ENCODE results near the gene HOXD12. TPM values are rescaled to one million over a fixed set of nuclear protein-coding genes. Genes with fewer than 3 reads are reported as not detected.

The HOXD12 gene
- total RNA-seq, 8 experiments from 2014 or later = 0.13 to 1.2 (median 0.33) TPM; not detected in 5

DNA sequence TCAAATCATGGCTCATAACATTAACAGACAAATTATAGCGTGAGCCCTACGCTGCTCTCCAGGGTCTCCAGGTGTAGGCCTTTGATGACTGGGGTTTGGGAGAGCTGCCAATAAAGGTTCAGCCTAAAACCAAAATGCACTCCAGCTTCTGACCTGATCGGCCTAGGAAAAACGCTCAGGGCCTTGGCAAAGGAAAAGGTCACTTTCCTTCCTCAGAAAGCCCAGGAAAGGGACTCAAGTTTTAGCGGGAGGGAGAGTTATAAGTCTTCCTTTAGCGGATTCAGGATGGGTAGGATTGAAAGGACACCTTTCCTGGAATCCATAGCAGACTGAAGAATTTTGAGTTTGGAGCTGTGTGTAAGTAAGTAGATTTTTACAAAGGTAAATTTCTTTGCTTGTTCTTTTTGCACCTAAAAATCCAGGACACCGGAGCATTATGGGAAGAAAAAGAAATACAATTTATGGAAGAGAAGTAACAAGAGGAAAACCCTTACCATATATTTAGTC lies 24.6 kb upstream of the HOXD12 start:
- Histone ChIP-seq H3K4me3 (no peak overlapping the region), H3K4me1 (replicated peaks in 1 of 2) (peaks cover 0 to 9% of the 10 kb centered on the region in 2 donors), H3K27ac (no peak overlapping the region)
- in situ Hi-C loops (cut with MboI; ENCODE audit: low pct_unique_long_range_greater_than_20kb in 2 of 9, low sequenced_read_pairs in 9 of 9, unreplicated experiment in 9 of 9) = loop anchor here (10.0 to 25.0 kb wide), 7 partner anchors 388 to 1388 kb away; no protein-coding TSS in a partner anchor
- WGBS, 10 experiments = 9 to 67% (median 31%) methylated on average over 2 to 6 of the region's 7 CpGs
- ATAC-seq (replicated peaks in 6 of 8) = no peak

DNA sequence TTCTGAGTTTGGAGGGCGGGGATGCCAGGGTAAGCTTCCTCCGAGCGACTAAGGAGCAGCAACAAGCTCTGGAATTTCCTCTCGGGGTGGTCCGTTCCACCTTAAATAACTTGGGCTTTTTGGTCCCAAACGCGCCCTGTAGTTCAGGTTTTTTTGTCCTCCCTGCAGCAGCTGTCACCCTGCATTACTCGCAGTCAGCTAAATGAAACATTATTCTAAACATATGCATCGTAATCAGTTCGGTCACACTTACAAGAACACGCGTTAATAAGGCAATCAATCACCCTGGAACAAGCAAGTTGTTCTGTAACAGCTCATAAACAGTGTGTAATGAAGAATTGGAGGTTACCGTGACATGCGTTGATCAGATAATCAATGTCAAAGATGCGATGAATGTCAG lies 24.1 kb upstream of the HOXD12 start:
- Histone ChIP-seq H3K27ac (no peak overlapping the region), H3K4me1 (replicated peaks in 1 of 2) (peaks cover 0 to 9% of the 10 kb centered on the region in 2 donors), H3K4me3 (no peak overlapping the region)
- in situ Hi-C loops (cut with MboI; ENCODE audit: low pct_unique_long_range_greater_than_20kb in 2 of 9, low sequenced_read_pairs in 9 of 9, unreplicated experiment in 9 of 9) = loop anchor here (10.0 to 25.0 kb wide), 7 partner anchors 388 to 1388 kb away; no protein-coding TSS in a partner anchor
- ATAC-seq (replicated peaks in 6 of 8) = no peak
- 0 to 32% (median 6%) methylated on average over 1 to 15 of the region's 15 CpGs; no CpG with 5 or more reads in 1 of the 10 experiments for WGBS, 10 experiments

DNA sequence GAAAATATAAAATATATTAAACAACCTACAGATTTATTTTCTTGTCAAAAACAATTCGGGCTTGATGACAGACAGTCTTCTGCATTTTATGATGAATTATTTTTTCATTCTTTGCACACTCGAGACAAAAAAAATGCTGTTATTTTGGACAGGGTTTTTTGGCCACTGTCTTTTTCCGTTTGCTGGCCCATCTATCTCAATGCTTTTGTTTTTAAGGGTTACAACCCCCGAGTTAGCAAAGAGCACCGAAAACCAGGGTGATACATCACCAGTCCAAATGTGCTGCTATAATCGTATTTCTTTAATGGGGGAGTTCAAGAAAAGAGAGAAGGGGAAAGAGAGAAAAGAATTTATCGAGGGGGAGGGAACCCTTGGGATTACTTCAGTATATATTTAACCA lies 23.5 kb upstream of the HOXD12 start:
- WGBS, 10 experiments = 0 to 53% (median 8%) methylated on average over 2 to 7 of the region's 7 CpGs
- in situ Hi-C loops (cut with MboI; ENCODE audit: low pct_unique_long_range_greater_than_20kb in 2 of 9, low sequenced_read_pairs in 9 of 9, unreplicated experiment in 9 of 9) = loop anchor here (10.0 to 25.0 kb wide), 7 partner anchors 389 to 1389 kb away; no protein-coding TSS in a partner anchor
- no peak for ATAC-seq (replicated peaks in 6 of 8)

DNA sequence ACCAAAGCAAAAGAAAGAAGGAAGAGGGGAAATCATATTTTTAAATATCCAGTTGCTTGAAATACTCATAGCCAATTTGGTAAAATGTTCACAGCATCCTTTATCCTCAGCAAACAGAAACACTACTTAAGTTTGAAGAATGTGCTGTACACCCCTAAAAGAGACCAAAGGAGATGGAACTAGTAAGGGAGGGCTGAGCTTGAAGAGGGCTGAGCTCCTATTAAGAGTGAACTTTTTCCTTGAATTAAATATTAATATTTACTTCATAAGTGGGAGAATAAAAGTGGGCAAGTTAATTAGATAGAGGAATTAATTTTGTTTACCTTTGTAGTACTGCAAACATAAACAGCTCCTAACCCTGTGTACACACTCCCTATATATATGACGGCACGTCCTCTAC lies 22.8 kb upstream of the HOXD12 start:
- ATAC-seq (replicated peaks in 6 of 8) = no peak
- 0 to 71% (median 39%) methylated on average over 1 to 2 of the region's 2 CpGs; no CpG with 5 or more reads in 4 of the 10 experiments for WGBS, 10 experiments
- H3K4me1 ChIP-seq (replicated peaks in 1 of 2) = peaks cover 0 to 9% of the 10 kb centered on the region in 2 donors
- no peak overlapping the region for H3K4me3 ChIP-seq
- H3K27ac ChIP-seq = no peak overlapping the region
- in situ Hi-C loops (cut with MboI; ENCODE audit: low pct_unique_long_range_greater_than_20kb in 2 of 9, low sequenced_read_pairs in 9 of 9, unreplicated experiment in 9 of 9) = loop anchor here (10.0 to 25.0 kb wide), 7 partner anchors 389 to 1389 kb away; no protein-coding TSS in a partner anchor

More for the DNA sequence above, 23.5 kb upstream of the HOXD12 start:
- Histone ChIP-seq H3K27ac (no peak overlapping the region), H3K4me3 (no peak overlapping the region), H3K4me1 (replicated peaks in 1 of 2) (peaks cover 0 to 9% of the 10 kb centered on the region in 2 donors)

DNA sequence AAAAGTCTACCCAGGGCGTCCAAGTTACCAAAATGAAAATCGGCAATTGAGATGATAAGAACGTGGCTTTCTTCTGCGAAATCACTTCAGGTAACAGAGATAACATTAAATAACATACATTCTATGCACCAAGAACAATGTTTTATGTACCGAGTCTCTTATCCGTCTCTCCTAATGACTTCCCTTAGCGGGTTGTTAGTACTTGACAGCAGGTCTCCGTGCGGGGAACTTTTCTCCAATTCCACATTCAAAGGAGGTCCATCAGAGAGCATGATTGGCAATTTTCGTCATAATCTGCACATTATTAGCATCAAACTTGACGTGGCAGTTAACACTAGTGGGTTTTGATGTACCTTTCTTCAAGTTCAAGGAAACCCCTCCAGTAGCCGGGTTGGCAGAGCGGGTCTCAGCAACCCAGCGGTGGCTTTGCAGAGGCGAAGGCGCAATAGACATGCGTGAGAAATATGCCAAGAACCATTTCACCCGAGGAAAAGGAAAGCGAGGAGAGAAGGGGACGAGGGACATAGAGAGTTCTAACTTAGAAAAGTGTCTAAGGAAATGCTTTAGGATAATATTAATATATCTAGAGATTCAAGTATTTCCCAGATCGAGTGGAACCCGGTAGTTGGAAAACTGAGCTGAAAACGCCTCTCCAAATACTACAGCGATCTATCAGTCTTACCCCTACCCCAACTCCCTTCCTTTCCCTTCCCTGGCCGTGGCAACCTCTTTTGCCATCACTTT lies 20.9 kb upstream of the HOXD12 start:
- WGBS, 10 experiments = 0 to 36% (median 4%) methylated on average over 3 to 22 of the region's 25 CpGs; no CpG with 5 or more reads in 1 of the 10 experiments
- H3K4me1 ChIP-seq (replicated peaks in 1 of 2) = peaks cover 0 to 9% of the 10 kb centered on the region in 2 donors
- ATAC-seq (replicated peaks in 6 of 8) = no peak
- H3K27ac ChIP-seq = no peak overlapping the region
- in situ Hi-C loops (cut with MboI; ENCODE audit: low pct_unique_long_range_greater_than_20kb in 2 of 9, low sequenced_read_pairs in 9 of 9, unreplicated experiment in 9 of 9) = loop anchor here (10.0 to 25.0 kb wide), 7 partner anchors 391 to 1391 kb away; no protein-coding TSS in a partner anchor
- no peak overlapping the region for H3K4me3 ChIP-seq

DNA sequence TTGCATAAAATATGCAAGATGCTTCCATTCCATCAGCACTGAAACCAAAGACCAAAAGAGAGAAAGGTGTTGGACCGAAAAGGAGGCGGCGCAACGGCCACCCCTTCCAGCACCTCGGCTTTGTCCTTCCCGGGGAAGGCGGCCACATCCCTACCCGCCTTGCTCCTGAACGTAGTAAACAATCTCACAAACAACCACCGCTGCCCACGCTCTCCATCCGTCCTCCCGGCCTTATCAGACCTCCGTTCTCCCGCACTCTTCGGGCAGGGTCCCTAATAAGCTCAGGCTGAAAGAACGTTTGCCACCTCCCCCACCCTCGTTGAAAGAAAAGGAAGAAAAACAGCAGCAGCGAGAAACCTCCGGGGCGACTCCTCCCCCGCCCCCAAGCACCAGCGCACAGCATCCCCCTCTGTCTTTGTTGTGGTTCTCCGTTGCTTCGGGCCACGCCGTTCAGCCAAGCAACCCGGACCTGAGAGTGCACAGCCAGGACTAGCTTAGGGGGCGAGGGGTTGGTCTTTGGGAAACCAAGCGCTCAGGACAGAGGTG lies 20.2 kb upstream of the HOXD12 start:
- ATAC-seq (replicated peaks in 6 of 8) = peak in 5 of 8 experiments; percentile 28 to 46 (median 34)
- in situ Hi-C loops (cut with MboI; ENCODE audit: low pct_unique_long_range_greater_than_20kb in 2 of 9, low sequenced_read_pairs in 9 of 9, unreplicated experiment in 9 of 9) = loop anchor here (10.0 to 25.0 kb wide), 7 partner anchors 392 to 1392 kb away; no protein-coding TSS in a partner anchor
- no peak overlapping the region for H3K27ac ChIP-seq
- peak overlapping the region in 2 of 5 donors; percentile 16 to 36 for H3K4me3 ChIP-seq
- 0 to 14% (median 0%) methylated on average over 1 to 14 of the region's 30 CpGs; no CpG with 5 or more reads in 4 of the 10 experiments for WGBS, 10 experiments
- H3K4me1 ChIP-seq (replicated peaks in 1 of 2) = peaks cover 0 to 9% of the 10 kb centered on the region in 2 donors

DNA sequence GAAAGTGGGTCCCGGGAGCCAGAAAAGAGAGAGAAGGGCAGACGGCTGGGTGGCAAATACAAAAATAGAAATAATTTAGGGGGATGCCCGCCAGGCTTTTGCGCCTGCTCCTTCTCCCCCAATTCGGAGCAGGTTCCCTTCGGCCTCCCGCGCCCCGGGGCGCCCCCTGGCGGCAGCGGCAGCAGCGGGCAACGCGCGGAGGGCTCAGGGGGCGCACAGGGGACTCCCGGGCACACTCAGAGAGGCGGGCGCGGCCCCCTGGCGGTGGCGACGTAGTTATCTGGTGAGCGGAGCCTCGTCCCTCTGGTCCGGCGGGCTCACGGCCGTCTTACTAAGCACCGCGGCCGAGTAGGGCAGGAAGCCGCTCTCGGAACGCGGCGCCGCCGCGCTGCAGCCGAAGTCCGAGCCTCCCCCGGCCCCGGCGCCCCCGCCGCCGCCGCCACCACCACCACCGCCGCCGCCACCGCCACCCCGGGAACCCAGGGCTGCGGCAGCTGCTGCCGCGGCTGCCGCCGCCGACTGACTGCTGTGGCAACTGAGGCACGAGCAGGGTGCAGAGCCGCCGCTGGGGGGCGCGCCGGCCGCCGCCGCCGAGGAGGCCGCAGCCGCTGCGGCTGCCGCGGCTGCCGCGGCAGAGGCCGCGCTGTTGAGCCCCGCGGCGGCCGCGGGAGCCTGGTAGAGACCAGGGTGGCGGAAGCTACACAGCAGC lies 19.6 kb upstream of the HOXD12 start:
- WGBS, 10 experiments = 0% methylated on average over 1 to 2 of the region's 86 CpGs; no CpG with 5 or more reads in 7 of the 10 experiments
- Histone ChIP-seq H3K4me1 (replicated peaks in 1 of 2) (peaks cover 0 to 12% of the 10 kb centered on the region in 2 donors), H3K27ac (no peak overlapping the region), H3K4me3 (peak overlapping the region; percentile 25 to 36 (median 28))
- peak; percentile 88 to 97 (median 93) for ATAC-seq (replicated peaks in 6 of 8)
- in situ Hi-C loops (cut with MboI; ENCODE audit: low pct_unique_long_range_greater_than_20kb in 2 of 9, low sequenced_read_pairs in 9 of 9, unreplicated experiment in 9 of 9) = loop anchor here (10.0 to 25.0 kb wide), 8 partner anchors 393 to 1393 kb away; no protein-coding TSS in a partner anchor

DNA sequence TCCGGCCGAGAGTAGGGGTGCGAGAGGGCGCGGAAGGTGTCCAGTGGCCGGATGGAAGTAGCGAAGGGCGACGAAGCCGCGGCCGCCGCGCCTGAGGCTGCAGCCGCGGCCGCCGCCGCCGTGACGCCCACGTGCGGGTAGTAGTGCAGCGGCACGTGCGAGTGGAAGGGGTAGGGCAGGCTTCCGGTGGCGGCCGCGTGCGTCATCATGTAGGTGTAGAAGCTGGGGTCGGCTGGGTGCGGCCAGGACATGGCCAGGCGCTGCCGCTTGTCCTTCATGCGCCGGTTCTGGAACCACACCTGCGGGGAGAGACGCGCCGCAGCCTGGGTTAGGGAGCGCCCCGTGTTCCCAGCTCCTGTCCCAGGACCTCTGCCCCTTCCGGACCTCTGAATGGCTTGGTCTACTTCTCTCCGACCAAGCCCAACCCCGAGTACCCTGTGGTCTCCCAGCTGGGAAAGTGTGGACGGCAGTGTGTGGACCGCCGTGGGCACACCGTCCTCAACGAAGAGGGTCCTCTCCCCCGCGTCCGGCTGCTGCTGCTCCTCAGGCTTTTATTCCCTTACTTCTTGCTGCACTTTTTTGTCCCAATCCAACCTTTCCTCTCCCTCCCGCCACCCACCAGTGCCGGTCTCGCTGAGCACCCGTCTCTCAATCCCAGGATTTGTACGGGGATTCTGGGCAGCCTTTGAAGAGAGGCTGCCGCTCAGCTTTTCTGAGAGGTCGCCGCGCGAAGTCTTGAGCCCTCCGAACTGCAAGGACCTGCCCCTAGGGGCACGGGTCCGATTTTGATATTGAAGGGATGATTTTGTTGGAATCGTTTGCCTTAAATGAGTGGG lies 18.8 kb upstream of the HOXD12 start:
- H3K4me3 ChIP-seq = peak overlapping the region; percentile 25 to 36 (median 28)
- ATAC-seq (replicated peaks in 6 of 8) = peak; percentile 21 to 58 (median 37)
- 0 to 14% (median 7%) methylated on average over 1 to 26 of the region's 68 CpGs; no CpG with 5 or more reads in 2 of the 10 experiments for WGBS, 10 experiments
- in situ Hi-C loops (cut with MboI; ENCODE audit: low pct_unique_long_range_greater_than_20kb in 2 of 9, low sequenced_read_pairs in 9 of 9, unreplicated experiment in 9 of 9) = loop anchor here in 8 of 9 experiments (10.0 to 25.0 kb wide), 8 partner anchors 393 to 1393 kb away; no protein-coding TSS in a partner anchor
- peaks cover 0 to 17% of the 10 kb centered on the region in 2 donors for H3K4me1 ChIP-seq (replicated peaks in 1 of 2)
- H3K27ac ChIP-seq = no peak overlapping the region

DNA sequence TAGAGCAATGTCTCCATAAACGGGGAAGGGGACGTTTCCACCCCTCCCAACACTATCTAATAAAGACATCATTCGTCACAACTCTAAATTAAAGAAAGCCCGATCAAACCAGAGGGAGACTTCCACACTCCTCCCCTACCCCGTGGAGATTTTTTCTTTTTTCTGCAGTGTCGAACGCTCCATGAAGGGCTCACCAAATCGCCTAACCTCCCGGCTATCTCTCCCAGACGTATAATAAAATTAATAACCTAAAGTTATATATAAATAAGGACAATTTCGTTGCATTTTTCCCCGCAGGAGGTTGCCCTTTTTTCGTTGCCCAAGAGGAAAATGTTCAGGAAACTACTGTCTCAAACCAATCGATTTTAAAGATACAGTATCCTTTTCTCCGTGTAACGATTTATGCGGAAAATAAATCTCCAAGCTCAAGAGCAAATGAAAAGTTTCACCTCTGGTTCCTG lies 18.2 kb upstream of the HOXD12 start:
- 0 to 20% (median 9%) methylated on average over 1 to 17 of the region's 17 CpGs for WGBS, 10 experiments
- in situ Hi-C loops (cut with MboI; ENCODE audit: low pct_unique_long_range_greater_than_20kb in 2 of 9, low sequenced_read_pairs in 9 of 9, unreplicated experiment in 9 of 9) = loop anchor here in 8 of 9 experiments (10.0 to 25.0 kb wide), 8 partner anchors 394 to 1394 kb away; no protein-coding TSS in a partner anchor
- Histone ChIP-seq H3K27ac (no peak overlapping the region), H3K4me3 (no peak overlapping the region), H3K4me1 (replicated peaks in 1 of 2) (peaks cover 3 to 21% of the 10 kb centered on the region in 2 donors)
- ATAC-seq (replicated peaks in 6 of 8) = no peak

DNA sequence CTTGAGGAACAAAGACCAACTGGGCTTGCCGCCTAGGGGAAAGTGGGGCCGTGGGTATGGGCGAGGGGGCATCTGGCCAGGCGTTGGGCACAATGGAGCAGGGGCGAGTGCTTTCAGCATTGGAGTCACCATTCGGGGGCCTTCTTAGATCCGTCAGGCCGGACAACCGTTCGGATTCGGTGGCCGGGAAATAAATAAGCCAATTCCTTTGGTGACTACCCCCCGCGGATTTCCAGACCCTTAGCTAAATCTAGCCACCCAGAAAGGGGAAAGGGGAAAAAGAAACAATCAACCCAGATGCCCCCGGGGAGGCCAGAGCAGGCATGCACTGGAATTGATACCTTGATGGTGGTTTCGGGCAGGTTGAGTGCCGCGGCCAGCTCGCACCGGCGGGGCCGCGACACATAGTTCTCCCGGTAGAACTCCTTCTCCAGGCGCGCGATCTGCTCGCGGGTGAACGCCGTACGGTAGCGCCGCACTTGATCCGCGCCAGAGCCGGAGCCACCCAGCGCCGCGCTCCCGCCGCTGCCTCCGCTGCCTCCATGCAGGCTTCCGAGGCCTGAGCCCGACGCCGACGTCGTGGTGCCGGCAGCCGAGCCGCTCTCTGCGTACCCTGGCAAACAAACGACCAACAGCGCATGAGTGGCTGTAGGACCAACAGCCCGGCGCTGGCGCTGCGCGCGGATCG lies 17.6 kb upstream of the HOXD12 start:
- in situ Hi-C loops (cut with MboI; ENCODE audit: low pct_unique_long_range_greater_than_20kb in 2 of 9, low sequenced_read_pairs in 9 of 9, unreplicated experiment in 9 of 9) = loop anchor here in 8 of 9 experiments (10.0 to 25.0 kb wide), 8 partner anchors 395 to 1395 kb away; no protein-coding TSS in a partner anchor
- peaks cover 3 to 21% of the 10 kb centered on the region in 2 donors for H3K4me1 ChIP-seq (replicated peaks in 1 of 2)
- 0 to 3% (median 0%) methylated on average over 1 to 29 of the region's 62 CpGs; no CpG with 5 or more reads in 2 of the 10 experiments for WGBS, 10 experiments
- H3K4me3 ChIP-seq = no peak overlapping the region
- no peak overlapping the region for H3K27ac ChIP-seq
- ATAC-seq (replicated peaks in 6 of 8) = no peak

DNA sequence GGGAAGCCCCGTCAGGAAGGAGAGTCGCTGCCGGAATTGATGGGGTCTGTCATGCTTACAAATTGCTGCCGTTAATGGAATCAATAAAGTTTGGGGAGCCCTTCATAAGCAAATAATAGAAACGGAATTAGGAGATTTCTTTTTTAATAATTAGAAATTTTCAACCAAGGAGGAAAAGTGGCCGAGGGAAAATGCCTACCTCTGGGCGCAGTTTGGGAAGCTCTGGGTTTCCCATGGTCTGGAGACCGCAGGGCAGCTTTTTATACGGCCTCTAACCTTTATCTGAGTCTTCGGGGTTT lies 17.1 kb upstream of the HOXD12 start:
- H3K27ac ChIP-seq = no peak overlapping the region
- H3K4me1 ChIP-seq (replicated peaks in 1 of 2) = peaks cover 3 to 21% of the 10 kb centered on the region in 2 donors
- H3K4me3 ChIP-seq = no peak overlapping the region
- in situ Hi-C loops (cut with MboI; ENCODE audit: low pct_unique_long_range_greater_than_20kb in 2 of 9, low sequenced_read_pairs in 9 of 9, unreplicated experiment in 9 of 9) = loop anchor here in 8 of 9 experiments (10.0 to 25.0 kb wide), 8 partner anchors 395 to 1395 kb away; no protein-coding TSS in a partner anchor
- 0 to 20% (median 7%) methylated on average over 1 to 6 of the region's 10 CpGs; no CpG with 5 or more reads in 2 of the 10 experiments for WGBS, 10 experiments
- no peak for ATAC-seq (replicated peaks in 6 of 8)
